Measurements from ENCODE around the gene ITGB3BP. TPM values are rescaled to one million over a fixed set of nuclear protein-coding genes. Genes with fewer than 3 reads are reported as not detected.

ITGB3BP gene
- polyA plus RNA-seq, 1 donor (not counting 4 experiments of a cell fraction or from before 2014, with no cell fraction given) = 19.5 TPM

GRCh38 chr1:63532727-63533126 is 9.7 kb upstream of the ITGB3BP start:
- Histone ChIP-seq H2AFZ (ENCODE audit: control insufficient read depth, low read length) (no peak overlapping the region), H3K4me1 (ENCODE audit: control insufficient read depth, extremely low read depth, insufficient read depth, low read length) (no peaks in the 10 kb centered on the region), H3K9me1 (ENCODE audit: control insufficient read depth, extremely low read depth, insufficient read depth, low read length) (no peaks in the 10 kb centered on the region), H3K79me2 (ENCODE audit: control insufficient read depth, insufficient read depth, low read length) (no peaks in the 10 kb centered on the region), H3K27me3 (ENCODE audit: control insufficient read depth, extremely low read depth, insufficient read depth, low read length) (no peaks in the 10 kb centered on the region), H3K9me3 (ENCODE audit: control insufficient read depth, low read depth, low read length) (no peaks in the 10 kb centered on the region), H3K4me3 (ENCODE audit: control insufficient read depth in 2 of 3, extremely low read depth in 1 of 3, insufficient read depth in 2 of 3, low read depth in 1 of 3, low read length in 3 of 3) (no peak overlapping the region), H3K27ac (ENCODE audit: control insufficient read depth, insufficient read depth, low read length) (no peak overlapping the region), H3K9ac (ENCODE audit: control insufficient read depth, extremely low read depth, insufficient read depth, low read length) (no peak overlapping the region), H4K20me1 (ENCODE audit: control insufficient read depth, extremely low read depth, insufficient read depth, low read length) (no peaks in the 10 kb centered on the region), H3K36me3 (ENCODE audit: control insufficient read depth in 2 of 2, extremely low read depth in 1 of 2, insufficient read depth in 2 of 2, low read length in 2 of 2) (peaks cover 0 to 2% of the 10 kb centered on the region in 2 experiments), H3K4me2 (ENCODE audit: control insufficient read depth, extremely low read depth, insufficient read depth, low read depth, low read length) (no peak overlapping the region)
- no peak for FAIRE-seq
- TF ChIP-seq CTCF (optimal IDR thresholded peaks at IDR 0.05 in 1 of 3, IDR thresholded peaks at IDR 0.05 in 1 of 3, conservative IDR thresholded peaks at IDR 0.05 in 1 of 3; ENCODE audit: extremely low read depth in 1 of 3, insufficient read depth in 2 of 3, low read length in 3 of 3) (no peak), EZH2 (IDR thresholded peaks at IDR 0.05; ENCODE audit: low read length) (no peak)
- dilution Hi-C loops (cut with MboI; ENCODE audit: extremely low pct_ligation_motif_present, low sequenced_read_pairs) = no loop called here
- no peak for DNase-seq (ENCODE audit: low read depth, low spot score)

- no peak for TF ChIP-seq CTCF (optimal IDR thresholded peaks at IDR 0.05 in 1 of 3, IDR thresholded peaks at IDR 0.05 in 1 of 3, conservative IDR thresholded peaks at IDR 0.05 in 1 of 3; ENCODE audit: extremely low read depth in 1 of 3, insufficient read depth in 2 of 3, low read length in 3 of 3)
- no peak for TF ChIP-seq EZH2 (IDR thresholded peaks at IDR 0.05; ENCODE audit: low read length)
Observed at GRCh38 chr1:63524201-63524600, 1.2 kb upstream of the ITGB3BP start.

More at GRCh38 chr1:63524201-63524600, 1.2 kb upstream of the ITGB3BP start:
- DNase-seq (ENCODE audit: low read depth, low spot score) = no peak
- Histone ChIP-seq H3K27ac (ENCODE audit: control insufficient read depth, insufficient read depth, low read length) (peak overlapping the region; percentile 92), H3K9me3 (ENCODE audit: control insufficient read depth, low read depth, low read length) (no peaks in the 10 kb centered on the region), H4K20me1 (ENCODE audit: control insufficient read depth, extremely low read depth, insufficient read depth, low read length) (no peaks in the 10 kb centered on the region), H3K9me1 (ENCODE audit: control insufficient read depth, extremely low read depth, insufficient read depth, low read length) (no peaks in the 10 kb centered on the region), H3K27me3 (ENCODE audit: control insufficient read depth, extremely low read depth, insufficient read depth, low read length) (no peaks in the 10 kb centered on the region), H3K4me3 (ENCODE audit: control insufficient read depth in 2 of 3, extremely low read depth in 1 of 3, insufficient read depth in 2 of 3, low read depth in 1 of 3, low read length in 3 of 3) (peak overlapping the region; percentile 47 to 97 (median 84)), H3K9ac (ENCODE audit: control insufficient read depth, extremely low read depth, insufficient read depth, low read length) (peak overlapping the region; percentile 87), H3K4me2 (ENCODE audit: control insufficient read depth, extremely low read depth, insufficient read depth, low read depth, low read length) (peak overlapping the region; percentile 79), H3K4me1 (ENCODE audit: control insufficient read depth, extremely low read depth, insufficient read depth, low read length) (peaks cover 17% of the 10 kb centered on the region), H3K36me3 (ENCODE audit: control insufficient read depth in 2 of 2, extremely low read depth in 1 of 2, insufficient read depth in 2 of 2, low read length in 2 of 2) (no peaks in the 10 kb centered on the region), H3K79me2 (ENCODE audit: control insufficient read depth, insufficient read depth, low read length) (peaks cover 14% of the 10 kb centered on the region), H2AFZ (ENCODE audit: control insufficient read depth, low read length) (peak overlapping the region; percentile 100)
- FAIRE-seq = no peak
- dilution Hi-C loops (cut with MboI; ENCODE audit: extremely low pct_ligation_motif_present, low sequenced_read_pairs) = no loop called here
